PFSK-1 (cell line): Measurements from ENCODE around the gene ACTA1.

Source experiments
- FOXP2 ChIP-seq: optimal IDR thresholded peaks from 2 replicates; pipeline ENCODE3; 2011; ENCODE audit warnings: borderline replicate concordance, control low read depth, inconsistent platforms; ENCODE audit not compliant: insufficient read depth; ENCODE audit errors: extremely low read length, extremely low read depth
- POLR2AphosphoS5 ChIP-seq: IDR thresholded peaks from 2 replicates; pipeline ENCODE4 v1.6.1; 2012; ENCODE audit warnings: low read depth, mild to moderate bottlenecking, control low read depth, low read length, moderate library complexity
- SIN3A ChIP-seq: IDR thresholded peaks from 2 replicates; pipeline ENCODE4 v1.6.1; 2012; ENCODE audit warnings: mild to moderate bottlenecking, low read length, moderate library complexity, borderline replicate concordance; ENCODE audit not compliant: insufficient read depth
- TAF1 ChIP-seq: IDR thresholded peaks from 2 replicates; pipeline ENCODE4 v1.6.1; 2012; ENCODE audit warnings: low read length, control low read depth, borderline replicate concordance; ENCODE audit not compliant: insufficient read depth
- TF ChIP-seq, protein P1 (sequence below), 2 experiments: IDR thresholded peaks; 2 replicates each; pipeline versions ENCODE4 v1.6.1 to v1.8.0; 2011 to 2012; ENCODE audit warnings: low read depth in 2 of 2, low read length in 2 of 2, control low read depth in 1 of 2, inconsistent platforms in 1 of 2, mild to moderate bottlenecking in 1 of 2, moderate library complexity in 1 of 2; ENCODE audit not compliant: insufficient read depth in 1 of 2

DNA sequence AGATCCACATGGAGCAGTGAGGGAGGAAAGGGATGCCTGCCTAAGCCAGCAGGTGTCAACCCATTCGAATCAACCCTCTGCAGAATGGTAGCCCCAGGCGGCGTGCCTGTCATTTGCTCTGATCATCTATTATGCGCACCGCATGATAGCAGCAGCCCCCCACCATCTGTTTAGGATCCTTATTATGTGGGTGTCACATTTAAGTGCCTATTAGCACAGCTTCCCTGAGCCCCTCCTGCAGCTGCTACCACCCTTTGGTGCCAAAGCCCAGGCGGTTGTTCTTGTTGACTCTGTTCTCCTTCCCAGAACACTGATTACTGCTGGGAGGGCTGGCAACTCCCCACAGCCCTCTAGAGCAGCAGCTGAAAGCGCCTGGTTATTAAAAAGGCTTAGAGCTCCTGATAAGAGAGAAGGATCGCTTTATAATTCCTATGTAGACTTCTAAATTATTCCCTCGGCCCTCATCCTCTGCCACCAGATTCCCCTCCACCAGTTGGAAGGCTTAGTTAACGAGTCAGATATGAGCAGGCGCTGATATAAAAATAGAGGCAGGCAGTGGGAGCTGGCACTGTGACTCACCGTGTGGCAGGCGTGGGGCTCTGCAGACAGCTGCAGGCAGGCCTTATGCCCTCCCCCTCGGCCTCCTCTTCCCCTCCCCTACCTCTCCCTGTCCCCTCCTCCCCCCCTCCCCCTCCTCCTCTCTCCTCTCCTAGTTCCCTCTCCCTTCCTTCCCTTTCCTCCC, 23.0 kb downstream of the ACTA1 start:
- TF ChIP-seq POLR2AphosphoS5 (no peak), TAF1 (no peak), SIN3A (no peak), FOXP2 (no peak)
- TF ChIP-seq, protein P1, sequence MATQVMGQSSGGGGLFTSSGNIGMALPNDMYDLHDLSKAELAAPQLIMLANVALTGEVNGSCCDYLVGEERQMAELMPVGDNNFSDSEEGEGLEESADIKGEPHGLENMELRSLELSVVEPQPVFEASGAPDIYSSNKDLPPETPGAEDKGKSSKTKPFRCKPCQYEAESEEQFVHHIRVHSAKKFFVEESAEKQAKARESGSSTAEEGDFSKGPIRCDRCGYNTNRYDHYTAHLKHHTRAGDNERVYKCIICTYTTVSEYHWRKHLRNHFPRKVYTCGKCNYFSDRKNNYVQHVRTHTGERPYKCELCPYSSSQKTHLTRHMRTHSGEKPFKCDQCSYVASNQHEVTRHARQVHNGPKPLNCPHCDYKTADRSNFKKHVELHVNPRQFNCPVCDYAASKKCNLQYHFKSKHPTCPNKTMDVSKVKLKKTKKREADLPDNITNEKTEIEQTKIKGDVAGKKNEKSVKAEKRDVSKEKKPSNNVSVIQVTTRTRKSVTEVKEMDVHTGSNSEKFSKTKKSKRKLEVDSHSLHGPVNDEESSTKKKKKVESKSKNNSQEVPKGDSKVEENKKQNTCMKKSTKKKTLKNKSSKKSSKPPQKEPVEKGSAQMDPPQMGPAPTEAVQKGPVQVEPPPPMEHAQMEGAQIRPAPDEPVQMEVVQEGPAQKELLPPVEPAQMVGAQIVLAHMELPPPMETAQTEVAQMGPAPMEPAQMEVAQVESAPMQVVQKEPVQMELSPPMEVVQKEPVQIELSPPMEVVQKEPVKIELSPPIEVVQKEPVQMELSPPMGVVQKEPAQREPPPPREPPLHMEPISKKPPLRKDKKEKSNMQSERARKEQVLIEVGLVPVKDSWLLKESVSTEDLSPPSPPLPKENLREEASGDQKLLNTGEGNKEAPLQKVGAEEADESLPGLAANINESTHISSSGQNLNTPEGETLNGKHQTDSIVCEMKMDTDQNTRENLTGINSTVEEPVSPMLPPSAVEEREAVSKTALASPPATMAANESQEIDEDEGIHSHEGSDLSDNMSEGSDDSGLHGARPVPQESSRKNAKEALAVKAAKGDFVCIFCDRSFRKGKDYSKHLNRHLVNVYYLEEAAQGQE (IDR thresholded peaks at IDR 0.05; ENCODE audit: insufficient read depth in 1 of 2, low read depth in 2 of 2, low read length in 2 of 2), result no peak
